ENCODE data around the gene SLC16A12. TPM values are rescaled to one million over a fixed set of nuclear protein-coding genes. Genes with fewer than 3 reads are reported as not detected.

The SLC16A12 gene
- total RNA-seq, 1 experiment from 2014 or later, result 0.09 TPM

GRCh38 chr10:89490596-89491335, 44.6 kb downstream of the SLC16A12 start:
- no TSS peak for BruUV-seq (replicated peaks)
- ChIA-PET CTCF (interaction anchor here (1.1 kb wide), 1 partner anchor 13 kb away, joined by 3 read pairs; no protein-coding TSS in a partner anchor), POLR2A (interaction anchor here (0.7 to 1.5 kb wide), 4 partner anchors 9 to 56 kb away, joined by 3 to 8 read pairs (median 3); no protein-coding TSS in a partner anchor)
- Mint-ChIP-seq H3K27ac (ENCODE audit: low read depth, unreplicated experiment) (no peak overlapping the region), H3K36me3 (ENCODE audit: insufficient read depth, unreplicated experiment) (no peaks in the 10 kb centered on the region), H3K4me1 (ENCODE audit: insufficient read depth, unreplicated experiment) (no peaks in the 10 kb centered on the region), H3K9me3 (ENCODE audit: unreplicated experiment) (no peaks in the 10 kb centered on the region), H3K27me3 (ENCODE audit: insufficient read depth, unreplicated experiment) (no peaks in the 10 kb centered on the region), H3K4me3 (ENCODE audit: unreplicated experiment) (no peak overlapping the region)
- TF ChIP-seq, protein P1, sequence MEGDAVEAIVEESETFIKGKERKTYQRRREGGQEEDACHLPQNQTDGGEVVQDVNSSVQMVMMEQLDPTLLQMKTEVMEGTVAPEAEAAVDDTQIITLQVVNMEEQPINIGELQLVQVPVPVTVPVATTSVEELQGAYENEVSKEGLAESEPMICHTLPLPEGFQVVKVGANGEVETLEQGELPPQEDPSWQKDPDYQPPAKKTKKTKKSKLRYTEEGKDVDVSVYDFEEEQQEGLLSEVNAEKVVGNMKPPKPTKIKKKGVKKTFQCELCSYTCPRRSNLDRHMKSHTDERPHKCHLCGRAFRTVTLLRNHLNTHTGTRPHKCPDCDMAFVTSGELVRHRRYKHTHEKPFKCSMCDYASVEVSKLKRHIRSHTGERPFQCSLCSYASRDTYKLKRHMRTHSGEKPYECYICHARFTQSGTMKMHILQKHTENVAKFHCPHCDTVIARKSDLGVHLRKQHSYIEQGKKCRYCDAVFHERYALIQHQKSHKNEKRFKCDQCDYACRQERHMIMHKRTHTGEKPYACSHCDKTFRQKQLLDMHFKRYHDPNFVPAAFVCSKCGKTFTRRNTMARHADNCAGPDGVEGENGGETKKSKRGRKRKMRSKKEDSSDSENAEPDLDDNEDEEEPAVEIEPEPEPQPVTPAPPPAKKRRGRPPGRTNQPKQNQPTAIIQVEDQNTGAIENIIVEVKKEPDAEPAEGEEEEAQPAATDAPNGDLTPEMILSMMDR (IDR thresholded peaks at IDR 0.05; ENCODE audit: unreplicated experiment), result no peak
- intact Hi-C loops (cut with micrococcal nuclease), result loop anchor here (5.0 kb wide), 1 partner anchor 57 kb away; no protein-coding TSS in a partner anchor
- no peak for DNase-seq (ENCODE audit: unreplicated experiment)

GRCh38 chr10:89482256-89482655, 53.1 kb downstream of the SLC16A12 start:
- Mint-ChIP-seq H3K4me1 (ENCODE audit: insufficient read depth, unreplicated experiment) (peaks cover 48% of the 10 kb centered on the region), H3K36me3 (ENCODE audit: insufficient read depth, unreplicated experiment) (peaks cover 6% of the 10 kb centered on the region), H3K4me3 (ENCODE audit: unreplicated experiment) (peak overlapping the region; percentile 28), H3K27me3 (ENCODE audit: insufficient read depth, unreplicated experiment) (no peaks in the 10 kb centered on the region), H3K27ac (ENCODE audit: low read depth, unreplicated experiment) (peak overlapping the region; percentile 99), H3K9me3 (ENCODE audit: unreplicated experiment) (no peaks in the 10 kb centered on the region)
- DNase-seq (ENCODE audit: unreplicated experiment), result no peak
- POLR2A ChIA-PET, result interaction anchor here (0.7 to 5.0 kb wide), 13 partner anchors 8 to 71 kb away, joined by 3 to 30 read pairs (median 6); no protein-coding TSS in a partner anchor
- no TSS peak for BruUV-seq (replicated peaks)
- CTCF ChIA-PET, result interaction anchor here (0.6 to 1.9 kb wide), 3 partner anchors 15 to 24 kb away, joined by 3 to 7 read pairs (median 3); no protein-coding TSS in a partner anchor
- TF ChIP-seq, protein P1 (IDR thresholded peaks at IDR 0.05; ENCODE audit: unreplicated experiment), result no peak
- intact Hi-C loops (cut with micrococcal nuclease), result no loop called here

DNA sequence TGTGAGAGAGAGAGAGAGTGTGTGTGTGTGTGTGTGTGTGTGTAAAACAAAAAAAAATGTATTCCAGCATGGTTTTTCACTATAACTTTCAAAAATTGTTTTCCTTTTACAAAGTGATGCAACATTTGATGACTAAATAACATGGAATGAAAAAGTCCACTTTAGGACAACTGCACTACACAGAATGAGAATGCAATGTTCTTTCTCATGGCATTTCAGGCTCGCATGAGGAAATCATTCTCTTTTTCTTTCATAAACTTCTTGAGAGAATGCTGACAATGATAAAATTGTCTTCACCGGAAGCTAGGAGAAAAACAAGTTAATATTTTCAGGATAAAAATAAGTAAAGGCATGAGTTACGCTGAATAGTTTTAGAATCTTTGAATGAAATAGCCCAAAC, 53.7 kb downstream of the SLC16A12 start:
- no TSS peak for BruUV-seq (replicated peaks)
- H3K27me3 Mint-ChIP-seq (ENCODE audit: insufficient read depth, unreplicated experiment), result no peaks in the 10 kb centered on the region
- H3K4me3 Mint-ChIP-seq (ENCODE audit: unreplicated experiment), result peak overlapping the region; percentile 28

More for the DNA sequence above, 53.7 kb downstream of the SLC16A12 start:
- Mint-ChIP-seq H3K36me3 (ENCODE audit: insufficient read depth, unreplicated experiment) (peaks cover 6% of the 10 kb centered on the region), H3K9me3 (ENCODE audit: unreplicated experiment) (no peaks in the 10 kb centered on the region), H3K27ac (ENCODE audit: low read depth, unreplicated experiment) (peak overlapping the region; percentile 99), H3K4me1 (ENCODE audit: insufficient read depth, unreplicated experiment) (peaks cover 52% of the 10 kb centered on the region)
- intact Hi-C loops (cut with micrococcal nuclease), result no loop called here
- CTCF ChIA-PET, result interaction anchor here (0.6 to 1.9 kb wide), 2 partner anchors 16 to 23 kb away, joined by 3 to 7 read pairs; no protein-coding TSS in a partner anchor
- POLR2A ChIA-PET, result interaction anchor here (0.6 to 5.0 kb wide), 13 partner anchors 9 to 231 kb away, joined by 3 to 30 read pairs (median 6); no protein-coding TSS in a partner anchor
- peak; percentile 86 for DNase-seq (ENCODE audit: unreplicated experiment)
- TF ChIP-seq, protein P1 (IDR thresholded peaks at IDR 0.05; ENCODE audit: unreplicated experiment), result no peak

All from MCF 10A (cell line).